Type B pancreatic cell (in vitro differentiated cells): ENCODE results near the gene RAB25. TPM values are rescaled to one million over a fixed set of nuclear protein-coding genes. Genes with fewer than 3 reads are reported as not detected.

Experiments
- DNase-seq: peaks from one replicate; pipeline ENCODE4 v3.0.0; 2021; ENCODE audit warnings: mixed read lengths; ENCODE audit not compliant: unreplicated experiment; ENCODE audit errors: extremely low spot score
- H3K27ac Mint-ChIP-seq: 2 replicates; pipeline ENCODE4 v1.8.0; 2021; ENCODE audit warnings: mild to moderate bottlenecking, mixed read lengths
- H3K27me3 Mint-ChIP-seq: 2 replicates; pipeline ENCODE4 v1.8.0; 2021; ENCODE audit warnings: mixed read lengths
- H3K36me3 Mint-ChIP-seq: 2 replicates; pipeline ENCODE4 v1.8.0; 2021; ENCODE audit warnings: mixed read lengths
- H3K4me1 Mint-ChIP-seq: one replicate; pipeline ENCODE4 v1.8.0; 2021; ENCODE audit warnings: mixed read lengths; ENCODE audit not compliant: unreplicated experiment
- H3K4me3 Mint-ChIP-seq: 2 replicates; pipeline ENCODE4 v1.8.0; 2021; ENCODE audit warnings: mild to moderate bottlenecking, mixed read lengths
- H3K9me3 Mint-ChIP-seq: 2 replicates; pipeline ENCODE4 v1.8.0; 2021; ENCODE audit warnings: mixed read lengths
- CTCF ChIP-seq: fragments of 200-600 bp; sonication (generic); conservative IDR thresholded peaks from 2 replicates; pipeline ENCODE4 v1.5.0; 2021; ENCODE audit warnings: antibody characterized with exemption, mild to moderate bottlenecking
- total RNA-seq: library from RNA; stranded (reverse); gene quantifications from 2 replicates; pipeline ENCODE4 v1.2.1, GENCODE V29; 2021; ENCODE audit warnings: low replicate concordance

Gene RAB25
- total RNA-seq, 1 donor from 2014 or later, result 97.9 TPM

- Mint-ChIP-seq H3K27ac (no peak overlapping the region), H3K9me3 (no peaks in the 10 kb centered on the region), H3K27me3 (no peaks in the 10 kb centered on the region), H3K36me3 (peaks cover 14% of the 10 kb centered on the region), H3K4me3 (no peak overlapping the region), H3K4me1 (peaks cover 28% of the 10 kb centered on the region)
- DNase-seq, result no peak
- TF ChIP-seq CTCF, result no peak
Observed at GRCh38 chr1:156089704-156090103, 28.7 kb downstream of the RAB25 start.

GRCh38 chr1:156090138-156090839, 29.3 kb downstream of the RAB25 start:
- Mint-ChIP-seq H3K9me3 (no peaks in the 10 kb centered on the region), H3K4me3 (peak overlapping the region; percentile 67), H3K27ac (peak overlapping the region; percentile 81), H3K36me3 (peaks cover 13% of the 10 kb centered on the region), H3K27me3 (no peaks in the 10 kb centered on the region), H3K4me1 (peaks cover 23% of the 10 kb centered on the region)
- TF ChIP-seq CTCF, result no peak
- DNase-seq, result no peak

- Mint-ChIP-seq H3K9me3 (no peaks in the 10 kb centered on the region), H3K27me3 (no peaks in the 10 kb centered on the region), H3K4me3 (peak overlapping the region; percentile 67), H3K27ac (peak overlapping the region; percentile 81), H3K36me3 (peaks cover 14% of the 10 kb centered on the region), H3K4me1 (peaks cover 23% of the 10 kb centered on the region)
- peak; percentile 93 for TF ChIP-seq CTCF
- DNase-seq, result peak; percentile 88
Observed at GRCh38 chr1:156090840-156091188, 29.9 kb downstream of the RAB25 start.

GRCh38 chr1:156091610-156092009, 30.6 kb downstream of the RAB25 start:
- DNase-seq, result no peak
- Mint-ChIP-seq H3K27ac (no peak overlapping the region), H3K36me3 (peaks cover 19% of the 10 kb centered on the region), H3K27me3 (no peaks in the 10 kb centered on the region), H3K4me3 (no peak overlapping the region), H3K4me1 (peaks cover 24% of the 10 kb centered on the region), H3K9me3 (no peaks in the 10 kb centered on the region)
- no peak for TF ChIP-seq CTCF

- H3K36me3 Mint-ChIP-seq, result peaks cover 18% of the 10 kb centered on the region
- no peak for DNase-seq
- H3K4me1 Mint-ChIP-seq, result peaks cover 37% of the 10 kb centered on the region
- H3K27me3 Mint-ChIP-seq, result no peaks in the 10 kb centered on the region
- no peaks in the 10 kb centered on the region for H3K9me3 Mint-ChIP-seq
- peak overlapping the region; percentile 96 for H3K27ac Mint-ChIP-seq
- no peak for TF ChIP-seq CTCF
- no peak overlapping the region for H3K4me3 Mint-ChIP-seq
Observed at GRCh38 chr1:156095906-156096508, 35.0 kb downstream of the RAB25 start.
